DMS114 treated with DMSO at 0.1 percent for 48 hours (cell line): ENCODE data around the gene RPS27.
"Not testable (repeated sequence)": the region's sequence is repeated elsewhere in the genome, so short reads cannot be mapped to it uniquely, and the experiment has no call there.

ENCODE experiments used
- DNase-seq: peaks from one replicate; lab custom pipeline; 2025; ENCODE audit not compliant: unreplicated experiment; lab: John Stamatoyannopoulos, UW

Gene RPS27

DNA sequence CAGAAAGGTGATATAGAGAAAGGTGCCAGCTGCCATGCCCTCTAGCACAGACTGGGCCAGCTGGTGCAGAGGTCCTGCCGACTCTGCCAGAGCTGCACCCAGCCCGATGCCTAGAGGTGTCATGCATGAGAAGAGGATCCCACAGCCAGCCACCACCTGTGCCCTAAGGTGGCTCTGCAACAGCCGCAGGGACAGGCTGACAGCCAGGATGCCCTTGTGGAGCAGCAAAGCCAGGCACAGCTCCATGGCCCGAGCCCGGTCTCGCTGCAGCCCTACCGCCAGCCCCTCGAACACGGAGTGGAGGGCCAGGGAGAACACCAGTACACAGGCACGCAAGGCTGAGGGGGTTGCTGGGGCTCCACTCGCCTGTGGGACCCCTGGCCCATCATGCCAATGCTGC, 30.4 kb upstream of the RPS27 start:
- no peak for DNase-seq

DNA sequence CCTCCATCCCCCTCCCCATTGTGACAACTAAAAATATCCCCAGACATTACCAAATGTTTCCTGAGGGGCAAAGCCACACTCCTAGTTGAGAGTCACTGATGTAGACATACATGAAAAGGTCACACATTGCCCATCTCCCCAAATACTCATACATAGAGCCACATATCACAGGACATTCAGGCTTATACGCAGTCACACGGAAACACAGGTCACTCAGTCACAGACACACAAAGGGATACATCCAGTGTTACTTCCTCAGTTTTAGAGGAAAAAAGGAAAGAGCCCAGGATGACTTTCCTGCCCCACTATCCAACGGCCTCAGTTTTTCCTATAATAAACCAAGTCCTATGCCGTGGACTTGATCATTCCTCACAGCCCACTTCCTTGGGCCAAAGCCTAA, 29.1 kb upstream of the RPS27 start:
- no peak for DNase-seq

DNA sequence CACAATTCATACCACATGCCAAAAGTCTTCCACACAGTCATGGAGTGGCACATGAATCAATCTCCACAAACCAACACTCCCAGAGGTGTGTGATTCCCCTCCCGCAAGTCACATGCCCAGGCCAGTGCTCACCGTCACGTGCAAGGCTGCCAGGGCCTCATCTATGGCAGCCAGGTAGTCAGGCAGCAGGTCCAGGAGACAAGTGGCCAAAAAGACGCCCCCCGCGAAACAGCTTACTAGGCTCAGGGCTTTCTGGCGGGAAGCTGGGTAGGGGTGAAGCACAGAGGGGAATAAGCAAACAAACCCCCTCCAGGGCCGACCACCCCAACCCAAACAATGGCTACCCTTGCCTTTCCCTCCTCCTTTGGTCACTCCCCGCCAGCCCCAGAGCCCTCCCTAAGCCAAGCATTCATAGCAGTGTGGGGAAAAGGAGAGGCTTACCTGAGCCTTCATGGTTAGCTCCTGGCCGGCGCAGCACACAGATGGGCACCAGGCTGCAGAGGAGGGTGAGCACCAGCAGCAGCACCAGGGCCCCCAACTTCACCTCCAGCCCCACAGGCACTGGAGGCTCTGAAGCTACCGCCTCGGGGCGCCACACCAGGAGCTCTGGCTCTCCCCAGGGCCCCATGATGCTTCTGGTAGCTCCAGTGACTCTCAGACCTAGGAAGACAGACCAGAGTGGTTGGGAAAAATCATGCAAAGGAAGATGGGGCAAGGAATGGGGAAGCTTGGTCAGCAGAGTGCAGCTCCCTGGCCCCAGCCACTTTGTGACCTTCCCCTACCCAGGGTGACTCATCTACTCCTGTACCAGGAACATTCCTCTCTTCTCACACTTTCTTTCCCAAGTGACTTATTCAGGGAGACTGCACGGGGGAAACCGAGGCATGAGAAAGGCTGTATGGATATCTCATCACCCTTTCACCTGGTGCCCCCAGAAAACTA, 28.2 kb upstream of the RPS27 start:
- DNase-seq, result no peak

DNA sequence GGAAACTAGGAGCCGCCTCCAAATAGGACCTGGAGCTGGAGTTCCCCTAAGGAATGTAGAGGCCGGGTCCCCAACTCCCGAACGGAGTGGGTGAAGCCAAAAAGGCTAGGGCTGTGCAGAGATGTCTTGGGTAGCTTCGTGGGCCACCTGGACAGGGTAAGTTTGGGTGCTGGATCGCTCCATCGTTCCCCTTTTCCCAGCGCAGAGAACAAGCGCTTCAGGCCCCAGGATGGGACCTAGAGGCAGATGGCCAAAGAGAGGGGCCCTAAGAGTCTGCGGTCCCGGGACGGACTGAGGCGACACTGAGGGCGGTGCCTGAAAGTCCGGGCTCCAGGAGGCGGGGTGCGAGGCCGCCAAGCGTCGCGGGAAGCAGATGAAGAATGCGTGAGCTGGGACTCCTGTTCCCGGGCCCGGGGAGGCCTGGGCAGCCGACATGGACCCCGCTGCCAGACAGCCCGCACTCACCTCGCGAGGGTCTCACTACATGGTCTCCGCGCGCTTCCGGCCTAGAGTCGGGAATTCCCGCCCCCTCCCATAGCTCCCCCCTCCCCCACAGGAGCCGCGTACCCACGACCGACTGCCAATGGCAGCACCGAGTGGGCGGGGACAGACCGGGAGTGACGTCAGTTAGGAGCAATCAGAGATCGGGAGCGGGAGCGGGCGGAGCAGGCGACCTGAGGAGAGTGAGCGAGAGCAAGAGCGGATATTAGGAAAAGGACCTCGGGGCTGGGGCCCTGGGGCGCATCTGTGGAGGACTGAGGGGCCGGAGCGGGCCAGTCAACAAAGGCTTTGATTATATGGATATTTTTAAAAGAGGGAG, 27.3 kb upstream of the RPS27 start, which contains the start of gene SLC39A1:
SLC39A1 (minus strand) TSS at position 508 of the 820 bp plus-strand sequence. CDS start 822 bp downstream, outside the sequence.
- DNase-seq, result peak; percentile 99

DNA sequence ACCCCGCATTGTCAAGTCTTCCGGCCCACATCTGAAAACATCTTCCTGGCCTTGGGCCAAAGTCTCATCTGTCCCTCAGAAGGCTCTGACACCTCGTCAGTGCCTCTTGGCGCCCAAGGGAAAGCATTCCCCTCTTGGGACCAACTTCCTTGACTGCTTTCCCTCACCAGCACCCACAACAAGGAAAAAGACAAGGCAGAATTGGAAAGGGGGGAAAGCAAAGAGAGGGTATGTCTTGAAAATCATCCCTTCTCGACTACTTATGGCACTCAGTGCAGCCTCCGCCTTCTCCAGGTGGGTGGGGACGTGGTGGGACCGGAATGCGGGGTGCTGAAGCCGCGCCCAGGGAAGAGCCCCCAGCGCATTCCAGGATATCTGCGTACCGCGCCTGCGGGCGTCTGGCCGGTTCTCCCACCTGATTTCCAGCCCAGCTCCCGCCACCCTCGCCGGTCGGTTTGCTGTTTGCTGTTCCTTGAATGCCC, 26.7 kb upstream of the RPS27 start:
- DNase-seq, result no peak

DNA sequence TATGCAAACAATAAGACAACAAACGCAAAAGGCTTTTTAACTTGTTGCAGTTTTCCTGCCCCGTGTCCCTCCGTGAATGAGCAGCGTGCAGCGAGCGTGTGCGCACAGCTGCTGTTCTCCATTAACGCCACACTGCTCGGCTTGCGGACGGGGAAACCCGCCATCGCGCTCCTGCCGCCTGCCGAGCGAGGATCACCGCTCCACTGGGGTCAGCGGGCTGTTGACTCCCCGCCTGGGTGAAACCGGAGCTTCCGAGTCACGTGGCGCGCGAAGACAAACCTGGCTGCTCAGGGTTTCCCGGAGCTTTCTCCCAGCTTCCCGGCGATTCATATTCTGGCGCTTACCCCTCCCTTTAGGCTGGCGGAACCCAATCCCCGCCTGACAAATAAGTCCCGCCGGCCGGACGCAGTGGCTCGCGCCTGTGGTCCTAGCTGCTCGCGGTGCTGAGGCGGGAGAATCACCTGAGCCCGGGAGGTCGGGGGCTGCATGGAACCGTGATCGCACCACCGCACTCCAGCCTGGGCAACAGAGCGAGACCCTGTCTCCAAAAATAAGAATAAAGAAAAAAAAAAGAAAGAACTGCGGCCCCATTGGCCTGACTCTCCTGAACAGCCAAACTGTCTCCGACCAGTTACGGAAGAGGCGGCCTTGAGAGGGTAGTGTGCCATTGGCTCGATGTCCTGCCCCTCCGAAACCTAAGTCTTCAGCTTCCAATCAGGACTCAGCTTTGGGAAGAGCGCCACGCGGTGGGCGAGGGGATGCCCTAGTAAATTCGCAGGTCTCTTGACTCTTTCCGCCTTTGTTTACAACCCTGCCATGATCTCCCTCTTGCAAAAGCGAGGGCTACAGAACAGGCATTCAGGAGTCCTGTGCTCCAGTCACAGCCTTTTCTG, 23.2 kb upstream of the RPS27 start, which contains the start of gene CREB3L4:
CREB3L4 (plus strand) TSS at position 796 of the 893 bp plus-strand sequence. CDS start 624 bp downstream, outside the sequence.
- peak; percentile 99 for DNase-seq

DNA sequence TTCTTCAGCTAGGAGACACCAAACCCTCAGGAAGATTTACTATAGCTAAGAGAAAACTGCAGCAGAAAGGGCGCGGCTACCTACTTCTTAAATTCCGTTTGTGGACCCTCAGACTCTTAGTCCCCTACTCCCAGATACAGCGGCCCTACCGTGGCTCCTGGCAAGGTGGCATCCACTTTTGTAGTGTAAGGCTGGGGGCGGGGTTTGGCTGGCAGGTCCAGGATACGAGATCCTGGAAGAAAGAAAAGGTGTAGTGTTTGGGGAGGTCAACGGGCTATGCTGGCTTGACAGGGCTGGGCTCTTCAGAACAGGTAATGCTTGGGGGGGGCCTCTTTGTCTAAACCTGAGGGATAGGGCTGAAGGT, 22.6 kb upstream of the RPS27 start:
- DNase-seq, result no peak

DNA sequence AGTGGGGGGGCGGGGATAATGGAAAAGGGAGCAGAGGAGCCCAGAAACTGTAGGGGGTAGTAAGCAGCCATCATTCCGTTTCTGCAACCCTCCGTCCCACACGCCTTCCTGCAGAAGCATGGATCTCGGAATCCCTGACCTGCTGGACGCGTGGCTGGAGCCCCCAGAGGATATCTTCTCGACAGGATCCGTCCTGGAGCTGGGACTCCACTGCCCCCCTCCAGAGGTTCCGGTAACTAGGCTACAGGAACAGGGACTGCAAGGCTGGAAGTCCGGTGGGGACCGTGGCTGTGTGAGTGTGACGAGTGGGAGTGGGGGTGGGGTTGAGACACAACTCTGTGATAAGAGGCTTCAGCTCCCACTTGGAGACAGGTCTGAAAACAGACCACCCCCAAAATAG, 22.2 kb upstream of the RPS27 start:
- no peak for DNase-seq

DNA sequence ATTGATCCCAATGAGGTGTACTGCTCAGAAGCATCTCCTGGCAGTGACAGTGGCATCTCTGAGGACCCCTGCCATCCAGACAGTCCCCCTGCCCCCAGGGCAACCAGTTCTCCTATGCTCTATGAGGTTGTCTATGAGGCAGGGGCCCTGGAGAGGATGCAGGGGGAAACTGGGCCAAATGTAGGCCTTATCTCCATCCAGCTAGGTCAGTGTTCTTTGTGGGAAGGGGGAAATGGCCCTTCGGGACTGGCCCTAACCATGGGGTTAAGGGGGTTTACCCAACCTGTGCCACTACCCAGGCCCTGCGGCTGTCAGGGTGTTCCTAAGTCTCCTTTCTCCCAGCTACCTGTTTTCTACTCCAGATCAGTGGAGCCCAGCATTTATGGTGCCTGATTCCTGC, 21.6 kb upstream of the RPS27 start:
- no peak for DNase-seq

DNA sequence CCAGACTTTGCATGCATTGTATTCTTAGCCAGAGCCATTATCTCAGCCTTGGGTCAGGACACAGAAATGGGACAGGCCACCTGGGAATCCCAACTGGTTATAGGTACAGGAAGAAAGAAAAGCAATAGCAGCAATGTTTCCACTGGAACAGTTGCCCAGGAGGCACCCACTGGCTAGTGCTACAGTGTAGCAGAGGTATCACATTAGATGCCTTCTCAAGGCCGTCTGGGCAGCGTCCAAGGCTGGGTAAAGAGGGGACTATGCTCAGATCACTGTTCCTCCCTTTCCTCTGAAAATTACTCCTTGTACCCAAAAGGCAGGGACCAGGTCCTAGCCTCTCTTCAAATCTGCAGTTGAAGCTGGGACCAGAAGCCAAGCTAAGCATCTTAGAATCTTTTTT, 20.2 kb upstream of the RPS27 start:
- DNase-seq, result no peak

DNA sequence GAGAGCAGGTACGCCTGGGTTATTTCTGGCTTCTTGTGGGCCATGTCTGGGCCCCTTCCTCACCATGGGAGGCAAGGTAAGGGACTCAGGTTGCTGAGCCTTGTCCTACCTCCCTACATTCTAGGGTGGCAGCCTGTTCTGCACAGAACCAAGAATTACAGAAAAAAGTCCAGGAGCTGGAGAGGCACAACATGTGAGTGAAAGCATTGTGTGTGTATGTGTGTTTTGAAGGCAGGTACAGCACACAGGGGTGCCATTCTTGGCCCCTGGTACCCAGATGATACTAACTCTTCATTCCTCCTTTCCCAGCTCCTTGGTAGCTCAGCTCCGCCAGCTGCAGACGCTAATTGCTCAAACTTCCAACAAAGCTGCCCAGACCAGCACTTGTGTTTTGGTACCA, 17.5 kb upstream of the RPS27 start:
- no peak for DNase-seq

DNA sequence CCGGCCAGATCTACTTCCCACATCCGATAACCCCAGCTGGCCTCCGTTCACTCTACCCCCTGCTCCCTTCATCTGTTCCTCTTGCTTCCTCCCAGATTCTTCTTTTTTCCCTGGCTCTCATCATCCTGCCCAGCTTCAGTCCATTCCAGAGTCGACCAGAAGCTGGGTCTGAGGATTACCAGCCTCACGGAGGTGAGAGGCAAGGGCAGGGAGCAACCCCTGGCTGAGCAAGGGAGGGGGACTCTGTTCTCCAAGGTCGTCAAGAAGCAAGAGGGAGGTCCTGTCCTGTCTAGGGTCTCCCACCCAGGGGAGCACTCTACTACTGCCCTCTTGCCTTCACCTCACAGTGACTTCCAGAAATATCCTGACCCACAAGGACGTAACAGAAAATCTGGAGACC, 17.0 kb upstream of the RPS27 start:
- DNase-seq, result no peak

DNA sequence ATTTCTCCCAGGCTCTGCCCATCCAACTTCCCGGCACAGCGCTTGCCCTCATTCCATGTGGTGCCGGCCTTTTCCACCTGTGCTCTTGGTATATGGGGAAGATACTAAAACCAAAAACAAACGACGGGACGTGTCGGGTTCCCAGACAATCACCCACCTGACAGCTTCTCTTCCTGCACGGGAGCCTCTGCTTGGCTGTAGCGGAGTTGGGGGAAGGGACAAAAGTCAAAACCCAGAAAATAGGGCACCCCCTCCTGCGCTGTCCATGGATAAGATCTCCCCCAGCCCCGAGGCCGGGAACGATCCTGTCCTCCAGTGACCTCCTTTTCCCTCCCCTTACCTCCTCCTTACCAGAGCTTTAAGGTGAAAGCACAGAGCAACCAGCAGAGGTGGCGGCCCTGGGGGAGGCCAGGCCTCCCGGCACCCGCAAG, 13.7 kb upstream of the RPS27 start:
- DNase-seq, result no peak

DNA sequence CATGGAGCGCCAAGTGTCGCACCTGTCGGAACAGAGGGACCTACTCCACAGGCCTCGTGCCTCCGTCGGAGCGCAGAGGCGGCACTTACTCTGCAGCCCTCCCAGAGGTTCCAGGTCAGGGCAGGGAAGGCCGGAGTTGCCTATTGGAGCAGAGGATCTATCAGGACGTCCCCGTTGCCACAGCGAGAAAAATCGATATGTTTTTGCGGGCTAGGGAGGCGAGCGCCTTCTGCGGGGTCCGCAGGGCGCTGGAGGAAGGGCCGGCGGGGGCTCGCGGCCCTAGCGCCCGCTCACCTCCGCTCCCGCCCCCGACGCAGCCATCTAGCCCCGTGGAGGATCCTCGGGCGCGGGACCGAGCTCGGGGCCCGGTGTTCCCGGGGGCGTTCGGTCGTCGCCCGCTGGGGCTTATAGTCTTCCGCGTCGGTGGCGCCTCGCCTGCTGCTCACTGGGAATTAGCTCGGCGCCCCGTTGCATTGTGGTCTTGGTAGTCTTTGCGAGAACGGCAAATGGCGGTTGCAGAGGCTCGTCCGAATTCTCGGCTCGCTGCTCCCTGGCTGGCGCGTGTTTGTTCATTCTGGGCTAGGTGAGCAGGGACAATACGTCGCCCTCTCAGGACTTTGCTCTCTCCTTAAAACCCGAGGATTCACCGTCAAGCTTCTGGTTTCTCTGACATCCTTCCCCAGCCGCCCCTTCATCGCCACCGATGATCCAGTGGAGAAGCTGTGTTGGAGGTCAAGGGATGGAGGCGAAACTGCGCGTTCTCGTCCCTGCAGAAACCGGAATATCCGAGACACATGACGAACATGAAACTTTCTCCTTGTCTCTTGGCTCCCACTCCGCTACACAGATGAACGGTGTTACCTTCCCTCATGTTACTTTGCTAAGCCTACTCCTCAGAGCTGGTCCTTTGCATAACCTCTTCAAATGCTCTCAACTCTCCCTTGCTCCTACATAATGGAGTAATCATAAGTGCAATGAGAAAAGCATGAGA, 13.0 kb upstream of the RPS27 start, which contains the start of gene JTB:
JTB (minus strand) TSS at position 425 of the 991 bp plus-strand sequence; CDS start at position 3, 422 bp downstream.
- peak; percentile 90 for DNase-seq

DNA sequence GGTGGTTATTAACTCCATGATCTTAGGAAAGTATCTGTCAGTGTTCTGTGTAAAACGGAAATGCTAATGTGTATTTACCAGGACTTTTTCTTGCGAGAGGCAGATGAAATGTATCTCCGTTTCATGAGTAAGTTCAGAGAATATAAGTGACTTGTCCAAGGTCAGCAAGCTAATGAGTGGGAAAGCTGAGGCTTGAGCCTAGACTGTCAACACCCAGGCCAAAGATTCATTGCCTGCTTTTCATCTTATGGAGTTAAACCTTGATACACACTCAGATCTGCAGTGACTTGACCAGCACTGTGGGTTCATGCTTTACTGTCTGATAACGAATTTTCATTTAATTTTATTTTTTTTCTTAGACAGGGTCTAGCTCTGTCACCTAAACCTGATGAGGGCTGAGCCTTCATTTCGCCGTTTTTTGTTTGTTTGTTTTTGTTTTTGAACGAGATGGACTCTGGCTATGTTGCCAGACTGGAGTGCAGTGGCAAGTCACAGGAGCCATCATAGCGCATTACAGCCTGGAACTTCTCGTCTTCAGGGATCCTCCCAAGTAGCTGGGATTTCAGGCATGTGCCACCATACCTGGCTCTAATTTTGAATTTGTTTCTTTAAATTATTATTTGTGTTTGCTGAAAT, 12.2 kb upstream of the RPS27 start:
- no peak for DNase-seq

DNA sequence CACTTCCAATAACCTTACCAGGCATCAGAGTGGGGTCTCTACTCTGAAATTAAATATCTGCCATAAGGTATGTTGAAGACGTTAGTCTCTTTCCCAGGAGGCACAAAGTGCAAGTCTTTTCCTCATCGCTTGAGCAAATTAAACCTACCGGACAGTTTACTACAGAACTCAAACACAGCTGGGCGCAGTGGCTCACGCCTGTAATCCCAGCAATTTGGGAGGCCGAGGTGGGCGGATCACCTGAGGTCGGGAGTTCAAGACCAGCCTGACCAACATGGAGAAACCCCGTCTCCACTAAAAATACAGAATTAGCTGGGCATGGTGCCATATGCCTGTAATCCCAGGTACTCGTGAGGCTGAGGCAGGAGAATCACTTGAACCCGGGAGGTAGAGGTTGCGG, 11.5 kb upstream of the RPS27 start:
- DNase-seq, result not testable (repeated sequence)

DNA sequence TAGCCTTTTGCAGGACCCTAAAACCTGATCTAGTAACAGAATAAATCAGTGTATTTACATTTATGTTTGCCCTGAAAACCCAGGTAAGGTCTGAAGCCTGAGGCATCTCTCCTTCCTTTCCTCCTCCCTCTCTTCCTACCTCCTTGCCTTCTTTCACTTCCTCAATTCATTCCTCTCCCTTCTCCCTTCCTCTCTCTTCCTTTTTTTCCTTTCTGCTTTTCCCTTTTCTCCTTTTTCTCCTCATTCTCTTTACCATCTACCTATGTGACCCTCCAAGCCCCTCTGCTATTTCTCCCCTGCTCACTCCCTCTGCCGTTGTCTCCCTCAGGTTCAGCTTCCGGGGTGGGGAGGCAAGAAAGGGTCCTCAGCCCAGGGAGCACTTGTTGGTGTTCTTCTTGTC, 8.8 kb upstream of the RPS27 start:
- DNase-seq, result not testable (repeated sequence)

DNA sequence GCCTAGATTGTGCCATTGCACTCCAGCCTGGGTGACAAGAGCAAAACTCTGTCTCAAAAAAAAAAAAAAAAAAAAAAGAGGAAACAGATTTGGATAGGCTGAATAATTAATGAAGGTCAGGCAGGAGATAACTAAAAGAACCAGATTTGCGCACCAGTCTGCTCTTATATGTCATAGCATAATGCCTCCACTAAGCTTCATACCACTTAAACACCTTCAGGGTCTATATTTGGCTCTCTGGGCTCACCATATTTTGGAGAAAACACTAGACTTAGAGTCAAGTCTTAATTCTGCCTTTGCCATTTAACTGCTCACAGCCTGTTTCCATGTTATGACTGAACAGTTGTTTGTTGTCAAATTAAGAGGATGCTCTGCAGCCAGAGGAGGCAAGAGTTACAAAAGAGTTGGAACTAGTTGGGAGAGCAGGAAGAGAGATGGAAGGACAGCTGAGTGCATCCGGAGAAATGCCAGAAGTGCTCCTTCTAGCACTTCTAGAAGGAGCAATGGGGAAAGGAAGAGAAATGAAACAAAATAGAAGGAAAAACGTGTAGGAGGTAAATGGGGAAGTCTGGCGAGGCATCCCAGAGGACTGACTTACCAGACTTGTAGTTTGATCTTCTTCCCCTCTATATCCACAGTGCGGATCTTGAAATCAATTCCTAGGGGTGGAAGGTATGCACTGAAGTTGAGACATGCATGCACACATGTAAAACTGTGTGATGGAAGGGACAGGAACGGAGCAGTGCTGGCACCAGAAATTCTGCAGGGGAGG, 6.3 kb upstream of the RPS27 start:
- no peak for DNase-seq
